SK-MEL-5 (cell line): ENCODE data around the gene PDHA2. TPM values are rescaled to one million over a fixed set of nuclear protein-coding genes. Genes with fewer than 3 reads are reported as not detected.

Experiments
- small RNA-seq, 2 experiments: library from RNA; depleted of rRNA; stranded (forward); fragments of <200 nt; gene quantifications; one replicate each; pipeline ENCODE3, GENCODE V24; 2014
- total RNA-seq: library from RNA; depleted of rRNA; stranded (reverse); fragments of >200 nt; shearing (Covaris generic); gene quantifications from 2 replicates; pipeline ENCODE4 v1.2.3, GENCODE V29; 2014

Gene PDHA2
- total RNA-seq, 1 experiment from 2014 or later: not detected

Small RNAs within 50 kb of the gene (small RNA-seq; reads per million reads assigned to genes)
- gene RNU6-1059P: 0 reads per million in 2 experiments
